ENCODE data around the gene UGT1A8.
"Not testable (repeated sequence)": the region's sequence is repeated elsewhere in the genome, so short reads cannot be mapped to it uniquely, and the experiment has no call there.

GRCh38 chr2:233617476-233617875 is at the start of gene UGT1A8:
- TF ChIP-seq CTCF (IDR thresholded peaks at IDR 0.05; ENCODE audit: poor library complexity); EZH2phosphoT487 (IDR thresholded peaks at IDR 0.05; ENCODE audit: low read depth, severe bottlenecking, unreplicated experiment); EZH2 (IDR thresholded peaks at IDR 0.05; ENCODE audit: borderline replicate concordance): not testable (repeated sequence)

Data from hepatocyte (in vitro differentiated cells).